Activated naive CD4-positive, alpha-beta T cell treated with anti-CD3 and anti-CD28 coated beads, Interleukin-2, amount 50 U/mL, for 72 hours (primary cell): ENCODE results near the gene MTMR2. TPM values are rescaled to one million over a fixed set of nuclear protein-coding genes. Genes with fewer than 3 reads are reported as not detected.
"Not testable (repeated sequence)": the region's sequence is repeated elsewhere in the genome, so short reads cannot be mapped to it uniquely, and the experiment has no call there.

Source experiments
- ATAC-seq, 2 donors: fragments of 150-1000 bp; cut with Tn5 transposase; 2 replicates each; pipeline ENCODE4 v1.10.0; 2021; ENCODE audit warnings: mild to moderate bottlenecking in 2 of 2, moderate library complexity in 2 of 2
- DNase-seq, 2 donors: peaks; one replicate each; pipeline ENCODE4 v3.0.0; 2021 to 2022; ENCODE audit warnings: low spot score in 2 of 2
- H3K27ac Mint-ChIP-seq, 2 donors: one replicate each; pipeline ENCODE4 v1.8.0; 2022; ENCODE audit warnings: mild to moderate bottlenecking in 2 of 2, mixed read lengths in 2 of 2
- H3K36me3 Mint-ChIP-seq, 2 donors: one replicate each; pipeline ENCODE4 v1.8.0; 2022; ENCODE audit warnings: mixed read lengths in 2 of 2
- H3K9me3 Mint-ChIP-seq, 2 donors: one replicate each; pipeline ENCODE4 v1.8.0; 2022; ENCODE audit warnings: mixed read lengths in 2 of 2
- total RNA-seq, 2 donors: library from RNA; stranded (reverse); gene quantifications; one replicate each; pipeline ENCODE4 v1.2.3, GENCODE V29; 2022

MTMR2 gene
- total RNA-seq, 2 donors from 2014 or later, result 20.3 to 32.1 TPM

- Mint-ChIP-seq H3K9me3 (no peaks in the 10 kb centered on the region), H3K27ac (no peak overlapping the region), H3K36me3 (no peaks in the 10 kb centered on the region)
- DNase-seq (no peak), ATAC-seq (no peak)
These were observed 19.8 kb downstream of the MTMR2 start for GRCh38 chr11:95904009-95904650.

- DNase-seq, result no peak
- no peak for ATAC-seq
- no peak overlapping the region for H3K27ac Mint-ChIP-seq
- H3K36me3 Mint-ChIP-seq, result no peaks in the 10 kb centered on the region
- no peaks in the 10 kb centered on the region for H3K9me3 Mint-ChIP-seq
These were observed 25.1 kb downstream of the MTMR2 start for GRCh38 chr11:95898782-95899181.

GRCh38 chr11:95897731-95898130, 26.2 kb downstream of the MTMR2 start:
- no peak for ATAC-seq

GRCh38 chr11:95895815-95896214, 28.1 kb downstream of the MTMR2 start:
- Mint-ChIP-seq H3K9me3 (no peaks in the 10 kb centered on the region), H3K36me3 (no peaks in the 10 kb centered on the region), H3K27ac (no peak overlapping the region)
- no peak for DNase-seq
- no peak for ATAC-seq

More at GRCh38 chr11:95897731-95898130, 26.2 kb downstream of the MTMR2 start:
- Mint-ChIP-seq H3K27ac (no peak overlapping the region), H3K36me3 (no peaks in the 10 kb centered on the region), H3K9me3 (no peaks in the 10 kb centered on the region)
- DNase-seq, result no peak

GRCh38 chr11:95892892-95893570, 30.9 kb downstream of the MTMR2 start:
- H3K9me3 Mint-ChIP-seq, result no peaks in the 10 kb centered on the region
- no peak for ATAC-seq
- H3K27ac Mint-ChIP-seq, result no peak overlapping the region
- H3K36me3 Mint-ChIP-seq, result no peaks in the 10 kb centered on the region
- DNase-seq, result no peak

GRCh38 chr11:95892492-95892891, 31.4 kb downstream of the MTMR2 start:
- no peak overlapping the region for H3K27ac Mint-ChIP-seq
- DNase-seq (no peak), ATAC-seq (no peak)
- H3K9me3 Mint-ChIP-seq, result no peaks in the 10 kb centered on the region
- no peaks in the 10 kb centered on the region for H3K36me3 Mint-ChIP-seq

- H3K36me3 Mint-ChIP-seq, result no peaks in the 10 kb centered on the region
- DNase-seq (no peak), ATAC-seq (peak in 1 of 2 donors; percentile 81)
- no peak overlapping the region for H3K27ac Mint-ChIP-seq
- H3K9me3 Mint-ChIP-seq, result no peaks in the 10 kb centered on the region
These were observed 32.3 kb downstream of the MTMR2 start for GRCh38 chr11:95891423-95892170.

GRCh38 chr11:95888852-95889251, 35.1 kb downstream of the MTMR2 start:
- no peak overlapping the region for H3K27ac Mint-ChIP-seq
- H3K9me3 Mint-ChIP-seq, result no peaks in the 10 kb centered on the region
- ATAC-seq (peak; percentile 48 to 86), DNase-seq (no peak)
- H3K36me3 Mint-ChIP-seq, result no peaks in the 10 kb centered on the region

- DNase-seq, result no peak
These were observed 35.5 kb downstream of the MTMR2 start for GRCh38 chr11:95888439-95888838.

GRCh38 chr11:95886462-95886861, 37.4 kb downstream of the MTMR2 start:
- DNase-seq (no peak), ATAC-seq (no peak)
- no peaks in the 10 kb centered on the region for H3K9me3 Mint-ChIP-seq
- peaks cover 0 to 6% of the 10 kb centered on the region in 2 donors for H3K36me3 Mint-ChIP-seq
- H3K27ac Mint-ChIP-seq, result no peak overlapping the region

More at GRCh38 chr11:95888439-95888838, 35.5 kb downstream of the MTMR2 start:
- Mint-ChIP-seq H3K36me3 (no peaks in the 10 kb centered on the region), H3K27ac (no peak overlapping the region), H3K9me3 (no peaks in the 10 kb centered on the region)
- peak in 1 of 2 donors; percentile 44 for ATAC-seq

GRCh38 chr11:95884802-95885201, 39.1 kb downstream of the MTMR2 start:
- H3K36me3 Mint-ChIP-seq, result peaks cover 0 to 6% of the 10 kb centered on the region in 2 donors
- no peak for ATAC-seq
- no peaks in the 10 kb centered on the region for H3K9me3 Mint-ChIP-seq
- no peak overlapping the region for H3K27ac Mint-ChIP-seq
- no peak for DNase-seq

GRCh38 chr11:95884376-95884775, 39.5 kb downstream of the MTMR2 start:
- ATAC-seq, result no peak

GRCh38 chr11:95883381-95883780, 40.5 kb downstream of the MTMR2 start:
- DNase-seq, result no peak
- no peaks in the 10 kb centered on the region for H3K9me3 Mint-ChIP-seq
- H3K27ac Mint-ChIP-seq, result no peak overlapping the region
- ATAC-seq, result no peak
- peaks cover 0 to 6% of the 10 kb centered on the region in 2 donors for H3K36me3 Mint-ChIP-seq

More at GRCh38 chr11:95884376-95884775, 39.5 kb downstream of the MTMR2 start:
- H3K9me3 Mint-ChIP-seq, result no peaks in the 10 kb centered on the region
- peaks cover 0 to 6% of the 10 kb centered on the region in 2 donors for H3K36me3 Mint-ChIP-seq
- DNase-seq, result no peak
- no peak overlapping the region for H3K27ac Mint-ChIP-seq

GRCh38 chr11:95877291-95877690, 46.6 kb downstream of the MTMR2 start:
- ATAC-seq (peak; percentile 83 to 99), DNase-seq (no peak)
- Mint-ChIP-seq H3K9me3 (peaks cover 7 to 14% of the 10 kb centered on the region in 2 donors), H3K27ac (peak overlapping the region in 1 of 2 donors; percentile 85), H3K36me3 (peaks cover 6 to 34% of the 10 kb centered on the region in 2 donors)

- H3K27ac Mint-ChIP-seq, DNase-seq: not testable (repeated sequence)
These were observed 53.0 kb downstream of the MTMR2 start for GRCh38 chr11:95870877-95871276.

GRCh38 chr11:95867105-95867504, 56.8 kb downstream of the MTMR2 start:
- no peaks in the 10 kb centered on the region for H3K36me3 Mint-ChIP-seq
- ATAC-seq (no peak), DNase-seq (no peak)
- H3K27ac Mint-ChIP-seq, result no peak overlapping the region
- H3K9me3 Mint-ChIP-seq, result no peaks in the 10 kb centered on the region

More at GRCh38 chr11:95870877-95871276, 53.0 kb downstream of the MTMR2 start:
- H3K9me3 Mint-ChIP-seq, H3K36me3 Mint-ChIP-seq, ATAC-seq: not testable (repeated sequence)

- no peak for ATAC-seq
These were observed 60.3 kb downstream of the MTMR2 start for GRCh38 chr11:95863486-95864140.

More at GRCh38 chr11:95863486-95864140, 60.3 kb downstream of the MTMR2 start:
- H3K9me3 Mint-ChIP-seq, result no peaks in the 10 kb centered on the region
- DNase-seq, result no peak
- no peaks in the 10 kb centered on the region for H3K36me3 Mint-ChIP-seq
- H3K27ac Mint-ChIP-seq, result no peak overlapping the region
